ENCODE measurements around the gene FXYD7.

Gene FXYD7

GRCh38 chr19:35154525-35155406 is 11.7 kb downstream of the FXYD7 start, which contains the start of gene FXYD5:
TSS of gene FXYD5 (plus strand) at chr19:35154735. CDS start at chr19:35155551, 816 bp downstream.
- TF ChIP-seq CTCF (IDR thresholded peaks at IDR 0.05; ENCODE audit: low read depth, low read length, missing control alignments): no peak
- DNase-seq (ENCODE audit: extremely low read depth, low read depth): no peak
- peak within 1 kb of the TSS; percentile 83 for H3K4me3 ChIP-seq (replicated peaks; ENCODE audit: low read depth, low read length)

- no peak for TF ChIP-seq CTCF (IDR thresholded peaks at IDR 0.05; ENCODE audit: low read depth, low read length, missing control alignments)
- DNase-seq (ENCODE audit: extremely low read depth, low read depth): no peak
- peak overlapping the region; percentile 83 for H3K4me3 ChIP-seq (replicated peaks; ENCODE audit: low read depth, low read length)
Observed at GRCh38 chr19:35155441-35155840, 12.4 kb downstream of the FXYD7 start.

- no peak for DNase-seq (ENCODE audit: extremely low read depth, low read depth)
- TF ChIP-seq CTCF (IDR thresholded peaks at IDR 0.05; ENCODE audit: low read depth, low read length, missing control alignments): no peak
- peak overlapping the region; percentile 83 for H3K4me3 ChIP-seq (replicated peaks; ENCODE audit: low read depth, low read length)
Observed at GRCh38 chr19:35155981-35156672, 13.1 kb downstream of the FXYD7 start.

GRCh38 chr19:35156673-35157014 is 13.6 kb downstream of the FXYD7 start:
- DNase-seq (ENCODE audit: extremely low read depth, low read depth): no peak
- no peak for TF ChIP-seq CTCF (IDR thresholded peaks at IDR 0.05; ENCODE audit: low read depth, low read length, missing control alignments)
- H3K4me3 ChIP-seq (replicated peaks; ENCODE audit: low read depth, low read length): no peak overlapping the region

GRCh38 chr19:35157431-35157830 is 14.4 kb downstream of the FXYD7 start:
- no peak for DNase-seq (ENCODE audit: extremely low read depth, low read depth)
- TF ChIP-seq CTCF (IDR thresholded peaks at IDR 0.05; ENCODE audit: low read depth, low read length, missing control alignments): no peak
- no peak overlapping the region for H3K4me3 ChIP-seq (replicated peaks; ENCODE audit: low read depth, low read length)

- no peak overlapping the region for H3K4me3 ChIP-seq (replicated peaks; ENCODE audit: low read depth, low read length)
- DNase-seq (ENCODE audit: extremely low read depth, low read depth): no peak
- TF ChIP-seq CTCF (IDR thresholded peaks at IDR 0.05; ENCODE audit: low read depth, low read length, missing control alignments): no peak
Observed at GRCh38 chr19:35159606-35160005, 16.6 kb downstream of the FXYD7 start.

Measured in HFF-Myc (cell line).